ENCODE data around the gene MAFB.

Gene MAFB

DNA sequence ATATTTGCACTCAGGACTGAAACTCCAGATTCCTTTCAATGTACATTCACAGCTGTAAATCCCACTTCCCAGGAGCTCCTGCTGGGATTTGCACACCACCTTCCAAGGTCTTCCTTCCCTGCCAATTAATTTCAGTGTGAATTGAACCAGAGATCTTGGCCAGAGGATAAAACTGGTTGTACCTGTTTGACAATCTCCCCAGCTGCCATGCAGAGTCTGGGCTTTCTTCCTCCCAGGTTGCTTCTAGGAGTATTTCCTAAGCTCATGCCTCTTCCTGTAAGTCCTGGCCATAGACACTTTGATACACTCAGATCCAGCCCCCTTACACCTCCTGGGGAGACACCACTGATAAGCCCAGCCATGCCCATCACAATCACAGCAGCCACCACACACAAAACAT is 15.6 kb downstream of the MAFB start:
- Histone ChIP-seq H3K4me1 (ENCODE audit: control insufficient read depth, insufficient read depth, low read length) (no peaks in the 10 kb centered on the region), H3K36me3 (ENCODE audit: control insufficient read depth, insufficient read depth, low read length) (no peaks in the 10 kb centered on the region), H3K27me3 (ENCODE audit: control insufficient read depth, insufficient read depth, low read length, poor library complexity, severe bottlenecking) (peaks cover 15% of the 10 kb centered on the region), H3K9me3 (ENCODE audit: control insufficient read depth, low read length) (no peaks in the 10 kb centered on the region), H3K4me3 (ENCODE audit: insufficient read depth, low read depth, low read length) (no peak overlapping the region), H3K27ac (ENCODE audit: insufficient read depth, low read depth, low read length, poor library complexity, severe bottlenecking) (no peak overlapping the region)

DNA sequence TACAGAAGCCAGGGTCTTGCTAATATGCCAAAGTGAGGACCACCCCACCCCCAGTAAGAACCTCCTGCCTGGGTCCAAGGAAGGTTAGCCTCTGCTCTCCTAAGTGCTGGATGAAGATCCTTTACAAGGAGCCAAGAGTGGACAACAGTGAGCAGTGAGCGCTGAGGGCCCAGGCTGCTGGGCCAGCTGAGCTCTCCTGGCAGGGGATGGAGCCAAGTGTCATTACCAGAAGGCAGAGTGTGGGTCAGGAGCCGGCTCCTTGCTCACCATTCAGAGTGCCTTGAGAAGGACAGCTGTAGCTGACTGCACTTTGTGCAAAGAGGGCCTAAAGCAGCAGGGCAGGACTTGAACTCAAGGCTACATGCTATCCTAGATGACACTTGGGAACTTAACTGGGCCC is 16.9 kb downstream of the MAFB start:
- Histone ChIP-seq H3K36me3 (ENCODE audit: control insufficient read depth, insufficient read depth, low read length) (no peaks in the 10 kb centered on the region), H3K4me1 (ENCODE audit: control insufficient read depth, insufficient read depth, low read length) (no peaks in the 10 kb centered on the region), H3K9me3 (ENCODE audit: control insufficient read depth, low read length) (no peaks in the 10 kb centered on the region), H3K4me3 (ENCODE audit: insufficient read depth, low read depth, low read length) (no peak overlapping the region), H3K27ac (ENCODE audit: insufficient read depth, low read depth, low read length, poor library complexity, severe bottlenecking) (no peak overlapping the region), H3K27me3 (ENCODE audit: control insufficient read depth, insufficient read depth, low read length, poor library complexity, severe bottlenecking) (peaks cover 7% of the 10 kb centered on the region)
- WGBS, 2 experiments: 91 to 96% methylated on average over 2 of the region's 2 CpGs

- H3K4me3 ChIP-seq (ENCODE audit: insufficient read depth, low read depth, low read length): no peak overlapping the region
- no peaks in the 10 kb centered on the region for H3K36me3 ChIP-seq (ENCODE audit: control insufficient read depth, insufficient read depth, low read length)
- 94 to 95% methylated on average over 2 of the region's 2 CpGs for WGBS, 2 experiments
- H3K27ac ChIP-seq (ENCODE audit: insufficient read depth, low read depth, low read length, poor library complexity, severe bottlenecking): no peak overlapping the region
- no peaks in the 10 kb centered on the region for H3K9me3 ChIP-seq (ENCODE audit: control insufficient read depth, low read length)
- H3K27me3 ChIP-seq (ENCODE audit: control insufficient read depth, insufficient read depth, low read length, poor library complexity, severe bottlenecking): peaks cover 2% of the 10 kb centered on the region
- no peaks in the 10 kb centered on the region for H3K4me1 ChIP-seq (ENCODE audit: control insufficient read depth, insufficient read depth, low read length)
Measured at GRCh38 chr20:40670253-40670652, 18.8 kb downstream of the MAFB start.

GRCh38 chr20:40669692-40670091 is 19.3 kb downstream of the MAFB start:
- H3K27ac ChIP-seq (ENCODE audit: insufficient read depth, low read depth, low read length, poor library complexity, severe bottlenecking): no peak overlapping the region
- WGBS, 2 experiments: 90 to 92% methylated on average over 3 of the region's 3 CpGs
- H3K4me3 ChIP-seq (ENCODE audit: insufficient read depth, low read depth, low read length): no peak overlapping the region
- no peaks in the 10 kb centered on the region for H3K4me1 ChIP-seq (ENCODE audit: control insufficient read depth, insufficient read depth, low read length)
- no peaks in the 10 kb centered on the region for H3K27me3 ChIP-seq (ENCODE audit: control insufficient read depth, insufficient read depth, low read length, poor library complexity, severe bottlenecking)
- no peaks in the 10 kb centered on the region for H3K9me3 ChIP-seq (ENCODE audit: control insufficient read depth, low read length)
- no peaks in the 10 kb centered on the region for H3K36me3 ChIP-seq (ENCODE audit: control insufficient read depth, insufficient read depth, low read length)

DNA sequence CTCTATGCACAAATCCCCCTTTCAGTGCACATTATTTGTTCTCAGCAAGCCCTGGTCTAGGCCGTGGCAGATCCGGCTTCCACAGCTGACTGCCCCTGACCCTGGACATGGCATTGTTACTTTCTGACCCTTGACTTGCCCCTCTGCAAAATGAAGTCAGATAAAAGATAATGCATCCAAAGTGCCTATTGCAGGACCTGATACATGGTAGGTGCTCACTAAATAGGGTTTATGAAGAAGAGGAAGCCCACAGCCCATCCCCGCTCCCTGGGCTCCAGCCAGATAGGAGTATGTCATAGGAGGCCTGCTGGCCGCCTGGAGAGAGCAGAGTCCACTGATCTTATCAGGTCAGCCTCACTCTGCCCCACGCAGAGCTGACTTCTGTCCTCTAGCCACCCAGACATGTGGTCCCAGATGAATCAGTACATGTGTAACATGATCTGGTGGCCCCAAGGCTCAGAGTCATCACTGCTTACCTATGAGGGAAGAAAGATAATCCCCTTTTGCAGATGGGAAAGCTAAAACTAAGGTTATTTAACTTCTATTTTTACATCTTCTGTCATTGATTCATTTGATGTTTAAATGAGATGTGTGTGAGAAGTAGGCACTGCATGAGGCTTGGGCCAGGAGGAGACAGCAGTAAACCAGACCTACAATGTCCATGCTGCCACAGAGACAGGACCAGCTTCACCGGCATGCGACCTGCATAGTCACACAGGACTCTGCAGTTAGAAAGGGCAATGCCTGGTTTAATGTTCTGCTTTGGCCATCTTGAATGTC is 20.4 kb downstream of the MAFB start:
- 91% methylated on average over 7 of the region's 7 CpGs for WGBS, 2 experiments
- no peak overlapping the region for H3K27ac ChIP-seq (ENCODE audit: insufficient read depth, low read depth, low read length, poor library complexity, severe bottlenecking)
- H3K4me3 ChIP-seq (ENCODE audit: insufficient read depth, low read depth, low read length): no peak overlapping the region
- no peaks in the 10 kb centered on the region for H3K9me3 ChIP-seq (ENCODE audit: control insufficient read depth, low read length)
- no peaks in the 10 kb centered on the region for H3K27me3 ChIP-seq (ENCODE audit: control insufficient read depth, insufficient read depth, low read length, poor library complexity, severe bottlenecking)
- H3K4me1 ChIP-seq (ENCODE audit: control insufficient read depth, insufficient read depth, low read length): no peaks in the 10 kb centered on the region
- H3K36me3 ChIP-seq (ENCODE audit: control insufficient read depth, insufficient read depth, low read length): no peaks in the 10 kb centered on the region

GRCh38 chr20:40667503-40667902 is 21.5 kb downstream of the MAFB start:
- no peak overlapping the region for H3K4me3 ChIP-seq (ENCODE audit: insufficient read depth, low read depth, low read length)
- H3K36me3 ChIP-seq (ENCODE audit: control insufficient read depth, insufficient read depth, low read length): no peaks in the 10 kb centered on the region
- 94 to 96% methylated on average over 3 of the region's 3 CpGs for WGBS, 2 experiments
- no peak overlapping the region for H3K27ac ChIP-seq (ENCODE audit: insufficient read depth, low read depth, low read length, poor library complexity, severe bottlenecking)
- no peaks in the 10 kb centered on the region for H3K27me3 ChIP-seq (ENCODE audit: control insufficient read depth, insufficient read depth, low read length, poor library complexity, severe bottlenecking)
- no peaks in the 10 kb centered on the region for H3K9me3 ChIP-seq (ENCODE audit: control insufficient read depth, low read length)
- H3K4me1 ChIP-seq (ENCODE audit: control insufficient read depth, insufficient read depth, low read length): peaks cover 4% of the 10 kb centered on the region

- Histone ChIP-seq H3K9me3 (ENCODE audit: control insufficient read depth, low read length) (no peaks in the 10 kb centered on the region), H3K27ac (ENCODE audit: insufficient read depth, low read depth, low read length, poor library complexity, severe bottlenecking) (no peak overlapping the region), H3K4me3 (ENCODE audit: insufficient read depth, low read depth, low read length) (no peak overlapping the region), H3K4me1 (ENCODE audit: control insufficient read depth, insufficient read depth, low read length) (peaks cover 4% of the 10 kb centered on the region), H3K36me3 (ENCODE audit: control insufficient read depth, insufficient read depth, low read length) (no peaks in the 10 kb centered on the region), H3K27me3 (ENCODE audit: control insufficient read depth, insufficient read depth, low read length, poor library complexity, severe bottlenecking) (no peaks in the 10 kb centered on the region)
- 93 to 95% methylated on average over 9 of the region's 9 CpGs for WGBS, 2 experiments
Measured at GRCh38 chr20:40666336-40666735, 22.7 kb downstream of the MAFB start.

DNA sequence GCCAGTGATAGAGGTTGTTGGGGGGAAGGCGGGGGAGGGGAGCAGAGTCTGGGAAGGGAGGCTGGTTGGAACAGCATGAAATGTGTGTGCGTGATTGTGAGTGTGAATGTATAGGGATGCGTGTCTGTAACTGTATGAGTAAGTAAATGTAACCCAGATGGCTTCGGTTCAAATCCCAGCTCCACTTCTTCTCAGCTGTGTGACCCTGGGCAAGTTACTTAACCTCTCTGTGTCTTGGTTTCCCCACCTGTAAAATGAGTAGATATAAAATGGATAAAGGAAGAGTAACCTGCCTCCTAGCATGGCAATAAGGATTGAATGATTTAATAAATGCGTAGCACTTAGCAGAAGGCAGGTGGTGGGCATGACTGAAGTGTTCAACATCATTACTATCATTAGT is 24.1 kb downstream of the MAFB start:
- no peaks in the 10 kb centered on the region for H3K27me3 ChIP-seq (ENCODE audit: control insufficient read depth, insufficient read depth, low read length, poor library complexity, severe bottlenecking)
- H3K9me3 ChIP-seq (ENCODE audit: control insufficient read depth, low read length): no peaks in the 10 kb centered on the region
- H3K36me3 ChIP-seq (ENCODE audit: control insufficient read depth, insufficient read depth, low read length): no peaks in the 10 kb centered on the region
- H3K4me3 ChIP-seq (ENCODE audit: insufficient read depth, low read depth, low read length): no peak overlapping the region
- H3K4me1 ChIP-seq (ENCODE audit: control insufficient read depth, insufficient read depth, low read length): peaks cover 4% of the 10 kb centered on the region
- H3K27ac ChIP-seq (ENCODE audit: insufficient read depth, low read depth, low read length, poor library complexity, severe bottlenecking): no peak overlapping the region
- 92 to 94% methylated on average over 4 to 5 of the region's 5 CpGs for WGBS, 2 experiments

GRCh38 chr20:40663991-40664880 is 24.8 kb downstream of the MAFB start:
- Histone ChIP-seq H3K27ac (ENCODE audit: insufficient read depth, low read depth, low read length, poor library complexity, severe bottlenecking) (no peak overlapping the region), H3K4me1 (ENCODE audit: control insufficient read depth, insufficient read depth, low read length) (peaks cover 4% of the 10 kb centered on the region), H3K27me3 (ENCODE audit: control insufficient read depth, insufficient read depth, low read length, poor library complexity, severe bottlenecking) (no peaks in the 10 kb centered on the region), H3K9me3 (ENCODE audit: control insufficient read depth, low read length) (no peaks in the 10 kb centered on the region), H3K36me3 (ENCODE audit: control insufficient read depth, insufficient read depth, low read length) (no peaks in the 10 kb centered on the region), H3K4me3 (ENCODE audit: insufficient read depth, low read depth, low read length) (no peak overlapping the region)
- 65 to 67% methylated on average over 14 of the region's 14 CpGs for WGBS, 2 experiments

- no peaks in the 10 kb centered on the region for H3K27me3 ChIP-seq (ENCODE audit: control insufficient read depth, insufficient read depth, low read length, poor library complexity, severe bottlenecking)
- H3K4me3 ChIP-seq (ENCODE audit: insufficient read depth, low read depth, low read length): no peak overlapping the region
- no peaks in the 10 kb centered on the region for H3K9me3 ChIP-seq (ENCODE audit: control insufficient read depth, low read length)
- 76 to 82% methylated on average over 9 of the region's 9 CpGs for WGBS, 2 experiments
- H3K4me1 ChIP-seq (ENCODE audit: control insufficient read depth, insufficient read depth, low read length): peaks cover 4% of the 10 kb centered on the region
- no peaks in the 10 kb centered on the region for H3K36me3 ChIP-seq (ENCODE audit: control insufficient read depth, insufficient read depth, low read length)
- no peak overlapping the region for H3K27ac ChIP-seq (ENCODE audit: insufficient read depth, low read depth, low read length, poor library complexity, severe bottlenecking)
Measured at GRCh38 chr20:40663304-40663790, 25.7 kb downstream of the MAFB start.
